HS-5 (cell line): Measurements from ENCODE around the gene DHX57.

Experiments used
- DNase-seq: peaks from one replicate; pipeline ENCODE4 v3.0.0-alpha.2; 2012; ENCODE audit warnings: low read depth

Gene DHX57

GRCh38 chr2:38750011-38750890 is 125.5 kb downstream of the DHX57 start:
- no peak for DNase-seq

GRCh38 chr2:38748943-38749804 is 126.6 kb downstream of the DHX57 start:
- DNase-seq: no peak

DNA sequence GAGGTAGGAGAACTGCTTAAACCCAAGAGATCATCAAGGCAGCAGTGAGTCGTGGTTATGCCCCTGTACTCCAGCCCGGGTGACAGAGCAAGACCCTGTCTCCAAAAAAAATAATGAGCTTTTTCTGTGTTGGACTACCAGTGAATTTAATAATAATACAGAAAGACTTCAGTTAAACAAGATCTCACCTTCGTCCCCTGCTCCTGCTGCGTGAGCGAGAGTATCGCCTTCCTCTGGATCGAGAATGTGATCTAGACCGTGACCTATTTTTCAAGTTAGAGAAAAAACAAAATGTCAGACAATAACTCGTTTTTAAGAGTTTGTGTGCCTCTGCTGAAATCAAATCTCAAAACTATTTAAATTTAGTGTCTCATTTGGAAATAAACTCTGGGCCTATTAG is 127.3 kb downstream of the DHX57 start:
- DNase-seq: no peak

GRCh38 chr2:38747819-38748218 is 127.9 kb downstream of the DHX57 start:
- DNase-seq: no peak
